Activated naive CD4-positive, alpha-beta T cell (primary cell): ENCODE results near the gene ANOS1.

Experiments
- DNase-seq, 4 experiments: peaks; one replicate each; lab custom pipeline; 2025; lab: John Stamatoyannopoulos, UW

Gene ANOS1

DNA sequence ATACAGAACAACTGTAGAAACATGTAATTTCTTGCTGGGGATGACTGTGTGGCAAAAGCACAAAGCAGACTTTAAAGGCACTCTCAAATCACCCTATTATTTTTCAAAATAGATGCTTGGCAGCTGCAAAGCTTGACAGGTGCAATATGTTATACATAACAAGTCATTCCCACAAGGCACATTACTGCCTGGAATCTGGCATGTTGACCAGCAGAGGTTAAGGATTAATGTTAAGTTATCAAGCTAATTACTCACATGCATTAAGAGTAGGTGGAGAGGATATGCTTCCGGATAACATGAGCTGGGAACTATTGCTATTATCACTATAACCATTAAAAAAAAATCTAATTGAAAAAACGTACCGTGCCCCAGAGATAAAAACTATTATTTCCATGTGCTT, 17.8 kb downstream of the ANOS1 start:
- no peak for DNase-seq

GRCh38 chrX:8711401-8711800, 20.5 kb downstream of the ANOS1 start:
- no peak for DNase-seq

DNA sequence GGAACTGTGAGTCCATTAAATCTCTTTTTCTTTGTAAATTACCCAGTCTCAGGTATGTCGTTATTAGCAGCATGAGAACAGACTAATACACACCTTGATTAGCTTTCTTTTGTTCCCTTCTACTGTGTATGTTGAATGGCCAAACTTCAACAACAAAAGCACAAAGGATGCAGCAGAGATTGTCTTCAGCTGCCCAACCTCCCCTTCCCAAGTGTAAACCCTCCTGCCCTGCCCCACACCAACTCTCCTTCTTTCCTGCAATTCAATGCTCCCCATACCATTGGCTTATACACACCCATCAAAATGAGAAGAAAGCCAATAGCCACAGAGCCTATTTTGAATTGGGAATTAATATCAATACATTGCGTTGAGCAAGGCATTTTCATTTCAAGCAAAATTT, 27.8 kb downstream of the ANOS1 start:
- DNase-seq: no peak

GRCh38 chrX:8692871-8693270, 39.1 kb downstream of the ANOS1 start:
- no peak for DNase-seq

DNA sequence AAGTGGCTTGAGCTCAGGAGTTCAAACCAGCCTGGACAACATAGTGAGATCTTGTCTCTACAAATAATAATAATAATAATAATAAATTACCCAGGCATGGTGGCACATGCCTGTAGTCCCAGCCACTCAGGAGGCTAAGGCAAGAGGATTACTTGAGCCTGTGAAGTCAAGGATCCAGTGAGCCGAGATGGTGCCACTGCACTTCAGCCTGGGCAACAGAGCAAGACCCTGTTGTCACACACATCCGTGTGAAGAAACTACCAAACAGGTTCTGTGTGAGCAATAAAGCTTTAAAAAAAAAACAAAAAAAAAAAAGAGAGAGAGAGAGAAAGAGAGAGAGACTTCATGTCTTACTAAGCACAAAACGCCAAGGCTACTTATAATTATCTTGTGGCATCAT, 42.5 kb downstream of the ANOS1 start:
- no peak for DNase-seq

GRCh38 chrX:8688776-8689175, 43.2 kb downstream of the ANOS1 start:
- DNase-seq: no peak

GRCh38 chrX:8684201-8684965, 47.6 kb downstream of the ANOS1 start:
- DNase-seq: no peak

DNA sequence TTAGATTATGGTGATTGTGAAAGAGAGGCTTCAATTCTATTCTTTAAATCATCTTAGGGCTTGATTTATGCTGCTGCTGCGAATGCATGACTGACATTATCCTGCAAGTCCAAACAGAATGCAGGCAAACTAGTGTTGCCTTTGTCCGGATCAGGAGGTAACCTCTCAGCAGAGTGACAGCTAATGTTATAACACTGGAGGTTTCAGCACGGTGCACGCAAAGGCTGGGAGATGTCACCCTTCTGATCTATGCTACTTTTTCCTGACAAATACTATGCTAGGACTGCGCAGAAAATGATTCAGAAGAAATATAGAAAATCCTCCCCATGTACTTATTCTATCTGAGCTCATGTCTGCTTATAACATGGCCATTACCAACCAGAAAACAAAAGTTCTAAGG, 48.2 kb downstream of the ANOS1 start:
- no peak for DNase-seq

GRCh38 chrX:8679550-8679949, 52.4 kb downstream of the ANOS1 start:
- no peak for DNase-seq

DNA sequence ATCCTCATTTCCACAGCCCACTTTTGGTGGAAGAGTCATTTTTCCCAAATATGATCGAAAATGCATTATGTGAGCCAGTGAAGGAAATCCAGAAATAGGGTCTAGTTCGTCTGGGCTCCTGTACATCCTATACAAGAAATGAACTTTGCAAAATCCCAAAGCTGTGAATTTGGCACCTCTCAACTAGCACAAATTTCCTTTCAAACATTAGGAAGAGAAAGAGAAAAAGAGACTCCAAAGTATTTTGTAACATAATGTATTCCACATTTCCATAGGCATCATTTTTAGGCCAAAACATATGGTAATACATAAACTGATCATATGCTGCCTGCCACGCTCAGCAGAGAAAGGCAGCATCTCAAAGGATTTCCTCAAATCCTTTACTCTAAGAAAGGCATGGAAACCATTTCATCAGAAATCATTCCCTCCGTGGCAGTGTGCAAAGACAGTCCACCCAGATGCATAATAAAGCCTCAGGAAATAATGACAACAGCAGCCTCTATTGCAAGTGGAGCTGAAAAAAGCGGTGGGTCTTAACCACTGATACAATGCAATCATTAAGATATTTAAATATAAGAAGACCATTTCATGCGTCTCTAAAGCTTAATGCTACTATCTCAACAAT, 56.8 kb downstream of the ANOS1 start:
- no peak for DNase-seq

- DNase-seq: no peak
These were observed 58.7 kb downstream of the ANOS1 start for GRCh38 chrX:8673201-8673600.

- no peak for DNase-seq
These were observed 59.8 kb downstream of the ANOS1 start for GRCh38 chrX:8672176-8672575.

DNA sequence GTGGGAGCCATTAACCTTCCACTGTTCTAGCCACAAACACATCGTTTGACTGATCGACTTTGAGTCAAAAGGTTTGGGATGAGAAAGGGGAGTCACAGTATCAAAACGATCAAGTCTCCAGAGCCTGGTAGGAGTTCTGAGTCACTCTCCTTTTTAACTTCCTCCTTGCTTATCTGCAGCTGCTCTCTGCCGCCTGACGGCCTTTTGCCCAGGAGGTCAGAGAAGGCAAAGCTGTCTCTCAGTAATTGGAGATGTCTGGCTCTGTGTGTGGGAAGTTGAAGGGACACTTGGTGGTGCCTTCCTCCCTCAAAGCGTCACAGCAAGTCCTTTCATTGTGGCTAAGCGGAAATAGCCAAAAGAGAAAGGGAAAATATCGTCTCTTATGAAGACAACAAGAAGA, 63.1 kb downstream of the ANOS1 start:
- no peak for DNase-seq

GRCh38 chrX:8663325-8663724, 68.6 kb downstream of the ANOS1 start:
- DNase-seq: no peak

DNA sequence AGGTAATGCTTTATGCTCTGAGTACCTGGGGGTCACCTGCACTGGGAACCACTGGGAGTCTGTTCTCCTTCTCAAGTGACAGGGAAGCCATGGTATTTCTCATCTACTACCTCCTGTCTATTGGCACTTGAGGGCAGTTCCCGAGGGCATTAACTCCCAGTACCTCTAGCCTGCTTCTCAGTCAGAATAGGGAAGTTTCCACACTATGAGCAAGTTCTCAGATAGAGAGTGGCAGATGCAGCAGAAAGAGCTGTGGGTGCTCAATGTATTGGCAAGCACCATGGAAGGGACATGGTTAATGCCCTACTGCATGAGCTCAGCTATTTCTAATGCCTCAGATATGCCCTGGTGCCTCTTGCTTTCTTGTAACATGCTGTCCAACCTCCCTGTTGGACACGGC, 74.1 kb downstream of the ANOS1 start:
- DNase-seq: no peak

GRCh38 chrX:8653956-8654355, 78.0 kb downstream of the ANOS1 start:
- no peak for DNase-seq

DNA sequence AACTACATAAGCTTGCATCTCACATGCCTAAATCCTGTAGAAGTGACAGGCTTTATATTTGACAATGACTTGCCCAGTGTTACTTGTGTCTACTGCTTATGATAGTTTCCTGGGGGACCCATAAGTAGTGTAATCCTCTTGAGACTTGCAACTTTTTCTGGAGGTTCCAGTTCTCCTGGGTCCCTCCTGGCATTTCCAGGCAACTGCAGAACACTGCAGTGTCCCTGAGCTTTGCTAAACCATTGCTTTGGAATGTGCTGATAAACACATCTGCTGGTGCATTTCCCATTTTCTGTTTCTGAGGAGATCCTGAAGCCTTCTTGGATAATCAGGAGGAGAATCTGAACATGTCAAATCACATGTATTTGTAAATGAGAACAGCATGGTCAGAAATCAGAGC, 82.0 kb downstream of the ANOS1 start:
- DNase-seq: no peak

- no peak for DNase-seq
These were observed 84.8 kb downstream of the ANOS1 start for GRCh38 chrX:8647176-8647575.

DNA sequence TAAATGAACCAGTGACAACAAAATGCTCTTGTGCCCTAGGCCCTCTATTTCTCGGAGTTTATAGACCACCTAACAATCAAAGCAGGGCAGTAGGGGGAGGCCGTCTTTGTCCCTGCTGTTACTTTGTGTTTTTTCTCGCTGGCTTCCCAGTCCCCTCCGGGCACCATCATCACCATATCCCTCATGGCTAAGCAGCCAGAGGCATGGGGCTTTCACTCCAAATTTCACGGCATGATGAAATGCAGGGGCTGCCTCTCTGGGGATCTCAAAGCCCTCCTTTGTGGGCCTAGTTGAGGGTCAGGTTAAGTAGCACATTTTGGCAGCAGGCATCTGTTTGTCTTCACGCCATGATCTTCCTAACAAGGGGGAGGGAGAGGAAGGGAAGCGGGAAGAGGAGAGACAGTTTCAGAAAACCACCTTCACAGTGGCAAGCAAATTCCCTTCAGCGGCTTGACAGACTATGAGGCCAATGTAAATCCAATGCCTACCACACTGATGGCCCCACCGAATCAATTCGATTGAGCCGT, 91.9 kb downstream of the ANOS1 start:
- DNase-seq: no peak

DNA sequence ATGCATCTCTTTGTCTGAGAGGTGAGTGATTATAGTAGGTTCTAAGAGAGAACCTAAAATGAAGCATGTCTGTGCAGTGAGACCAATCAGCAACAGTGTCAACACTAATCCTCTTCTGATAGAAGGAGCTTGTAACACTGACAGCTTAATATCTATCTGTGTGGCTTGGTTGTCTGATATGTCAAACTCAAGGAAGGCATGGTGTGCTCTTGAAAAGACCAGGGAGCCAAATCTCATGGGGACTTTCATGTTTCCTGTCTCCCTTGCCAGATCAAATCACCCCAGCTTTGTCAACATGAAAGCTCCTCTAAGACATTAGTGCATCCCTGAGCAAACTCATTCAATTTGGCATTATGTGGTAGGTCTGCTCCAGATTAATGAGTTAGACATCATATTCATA, 95.4 kb downstream of the ANOS1 start:
- no peak for DNase-seq

GRCh38 chrX:8635812-8636211, 96.1 kb downstream of the ANOS1 start:
- no peak for DNase-seq

GRCh38 chrX:8632924-8633323, 99.0 kb downstream of the ANOS1 start:
- DNase-seq: no peak

GRCh38 chrX:8629871-8630270, 102.1 kb downstream of the ANOS1 start:
- no peak for DNase-seq

DNA sequence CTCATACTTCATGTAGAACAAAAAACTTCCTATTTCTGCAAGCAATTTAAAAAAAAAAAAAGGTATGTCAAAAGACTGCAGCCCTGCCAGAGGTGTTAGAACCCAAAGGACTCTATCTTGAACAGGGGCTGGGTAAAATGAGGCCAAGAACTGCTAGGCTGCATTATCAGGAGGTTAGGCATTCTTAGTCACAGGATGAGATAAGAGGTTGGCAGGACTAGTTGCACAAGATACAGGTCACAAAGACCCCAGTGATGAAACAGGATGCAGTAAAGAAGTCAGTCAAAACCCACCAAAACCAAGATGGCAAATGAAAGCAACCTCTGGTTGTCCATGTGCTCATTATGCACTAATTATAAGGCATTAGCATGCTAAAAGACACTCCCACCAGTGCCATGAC, 104.1 kb downstream of the ANOS1 start:
- DNase-seq: no peak
